ENCODE results near the gene FBXL17. TPM values are rescaled to one million over a fixed set of nuclear protein-coding genes. Genes with fewer than 3 reads are reported as not detected.

Gene FBXL17
- total RNA-seq, 1 donor from 2014 or later, result 17.1 TPM

- Histone ChIP-seq H3K9me3 (no peaks in the 10 kb centered on the region), H3K4me3 (no peak overlapping the region), H3K27ac (no peak overlapping the region), H3K4me1 (no peaks in the 10 kb centered on the region), H3K36me3 (no peaks in the 10 kb centered on the region), H3K27me3 (ENCODE audit: low read depth) (no peaks in the 10 kb centered on the region)
- ATAC-seq (no peak), DNase-seq (no peak)
- TF ChIP-seq CTCF (IDR thresholded peaks at IDR 0.05), result no peak
- intact Hi-C loops (cut with DNase I), result no loop called here
These were observed 384.4 kb downstream of the FBXL17 start for GRCh38 chr5:107997338-107997980.

GRCh38 chr5:107993341-107993740, 388.6 kb downstream of the FBXL17 start:
- H3K9me3 ChIP-seq, result no peaks in the 10 kb centered on the region
- H3K36me3 ChIP-seq, result no peaks in the 10 kb centered on the region
- no peak overlapping the region for H3K4me3 ChIP-seq
- DNase-seq (no peak), ATAC-seq (no peak)
- H3K27ac ChIP-seq, result no peak overlapping the region
- no peaks in the 10 kb centered on the region for H3K4me1 ChIP-seq
- H3K27me3 ChIP-seq (ENCODE audit: low read depth), result no peaks in the 10 kb centered on the region
- TF ChIP-seq CTCF (IDR thresholded peaks at IDR 0.05), result no peak
- intact Hi-C loops (cut with DNase I), result no loop called here

- Histone ChIP-seq H3K27me3 (ENCODE audit: low read depth) (no peaks in the 10 kb centered on the region), H3K4me1 (no peaks in the 10 kb centered on the region), H3K9me3 (no peaks in the 10 kb centered on the region), H3K36me3 (no peaks in the 10 kb centered on the region), H3K4me3 (no peak overlapping the region), H3K27ac (no peak overlapping the region)
- intact Hi-C loops (cut with DNase I), result no loop called here
- ATAC-seq (no peak), DNase-seq (no peak)
- no peak for TF ChIP-seq CTCF (IDR thresholded peaks at IDR 0.05)
These were observed 390.8 kb downstream of the FBXL17 start for GRCh38 chr5:107990881-107991810.

- H3K9me3 ChIP-seq, result no peaks in the 10 kb centered on the region
- TF ChIP-seq CTCF (IDR thresholded peaks at IDR 0.05), result no peak
- H3K4me3 ChIP-seq, result no peak overlapping the region
- H3K27ac ChIP-seq, result no peak overlapping the region
- H3K4me1 ChIP-seq, result no peaks in the 10 kb centered on the region
- intact Hi-C loops (cut with DNase I), result no loop called here
- DNase-seq (no peak), ATAC-seq (peak in 1 of 2 donors; percentile 18)
- H3K27me3 ChIP-seq (ENCODE audit: low read depth), result no peaks in the 10 kb centered on the region
- H3K36me3 ChIP-seq, result no peaks in the 10 kb centered on the region
These were observed 396.8 kb downstream of the FBXL17 start for GRCh38 chr5:107985144-107985543.

GRCh38 chr5:107982703-107983425, 399.0 kb downstream of the FBXL17 start:
- no peak for DNase-seq
- H3K36me3 ChIP-seq, result no peaks in the 10 kb centered on the region
- no peak for ATAC-seq
- intact Hi-C loops (cut with DNase I), result no loop called here
- no peaks in the 10 kb centered on the region for H3K27me3 ChIP-seq (ENCODE audit: low read depth)
- no peak overlapping the region for H3K4me3 ChIP-seq
- H3K4me1 ChIP-seq, result no peaks in the 10 kb centered on the region
- TF ChIP-seq CTCF (IDR thresholded peaks at IDR 0.05), result no peak
- no peak overlapping the region for H3K27ac ChIP-seq
- no peaks in the 10 kb centered on the region for H3K9me3 ChIP-seq

All from lower lobe of right lung (tissue), 2 donors.